Measurements from ENCODE around the gene RHOF. TPM values are rescaled to one million over a fixed set of nuclear protein-coding genes. Genes with fewer than 3 reads are reported as not detected.

Gene RHOF
- total and polyA plus RNA-seq, 2 donors (not counting 1 experiment from before 2014, with no cell fraction given) = 90.3 to 129 TPM

DNA sequence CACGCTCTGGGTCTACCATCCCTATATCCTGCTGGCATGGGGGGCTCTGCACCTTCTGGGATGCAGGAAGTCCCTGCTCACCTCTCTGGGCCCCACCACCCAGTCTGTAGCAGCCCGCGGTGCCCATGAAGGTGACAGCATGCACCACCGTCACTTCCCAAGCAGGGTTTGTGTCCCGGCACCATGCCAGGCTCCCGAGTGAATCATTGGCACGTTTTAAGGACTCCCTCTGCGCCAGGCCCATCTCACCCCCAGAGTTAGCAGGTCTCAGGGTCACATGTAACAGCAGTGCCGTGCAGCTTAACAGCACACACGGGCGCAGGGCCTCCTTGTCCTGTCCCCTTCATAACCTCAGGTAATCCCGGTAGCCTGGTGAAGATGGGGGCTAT, 30.2 kb upstream of the RHOF start:
- ATAC-seq (ENCODE audit: low read depth) = no peak
- POLR2A ChIA-PET = no interaction called here

DNA sequence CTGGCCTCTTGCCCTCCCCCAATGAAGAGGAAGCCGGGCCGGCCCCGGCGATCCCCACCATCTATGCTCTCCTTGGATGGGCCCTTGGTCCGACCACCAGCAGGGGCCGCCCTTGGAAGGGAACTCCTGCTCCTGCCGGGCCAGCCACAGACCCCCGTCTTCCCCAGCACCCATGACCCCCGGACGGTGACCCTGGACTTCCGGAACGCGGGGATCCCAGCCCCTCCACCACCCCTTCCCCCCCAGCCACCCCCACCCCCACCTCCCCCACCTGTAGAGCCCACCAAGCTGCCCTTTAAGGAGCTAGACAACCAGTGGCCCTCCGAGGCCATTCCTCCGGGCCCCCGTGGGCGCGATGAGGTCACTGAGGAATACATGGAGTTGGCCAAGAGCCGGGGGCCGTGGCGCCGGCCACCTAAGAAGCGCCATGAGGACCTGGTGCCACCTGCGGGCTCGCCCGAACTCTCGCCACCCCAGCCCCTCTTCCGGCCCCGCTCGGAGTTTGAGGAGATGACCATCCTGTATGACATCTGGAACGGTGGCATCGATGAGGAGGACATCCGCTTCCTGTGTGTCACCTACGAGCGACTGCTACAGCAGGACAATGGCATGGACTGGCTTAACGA, 29.7 kb upstream of the RHOF start:
- intact Hi-C loops (cut with micrococcal nuclease) = no loop called here
- Histone ChIP-seq H3K9me3 (ENCODE audit: control extremely low read depth in 1 of 3, control insufficient read depth in 2 of 3, insufficient read depth in 1 of 3, low read length in 2 of 3) (no peaks in the 10 kb centered on the region), H3K4me2 (replicated peaks; ENCODE audit: low read depth, low read length, poor library complexity, severe bottlenecking) (no peak overlapping the region), H2AFZ (ENCODE audit: insufficient read depth, low read depth, low read length, poor library complexity, severe bottlenecking) (no peak overlapping the region), H3K4me1 (ENCODE audit: control insufficient read depth in 2 of 2, insufficient read depth in 2 of 2, low read length in 2 of 2) (no peaks in the 10 kb centered on the region), H3K4me3 (ENCODE audit: control extremely low read depth in 1 of 5, extremely low read depth in 1 of 5, insufficient read depth in 1 of 5, low read depth in 2 of 5, low read length in 4 of 5) (no peak overlapping the region), H3K79me2 (ENCODE audit: control insufficient read depth, insufficient read depth, low read length) (peaks cover 38% of the 10 kb centered on the region), H3K27ac (ENCODE audit: low read length in 2 of 2) (no peak overlapping the region), H3K9ac (ENCODE audit: low read length) (no peak overlapping the region), H3K36me3 (replicated peaks in 1 of 2; ENCODE audit: control extremely low read depth in 1 of 2, control insufficient read depth in 1 of 2, extremely low read depth in 1 of 2, insufficient read depth in 2 of 2, low read length in 1 of 2) (peaks cover 1 to 76% of the 10 kb centered on the region in 2 experiments), H3K27me3 (replicated peaks in 1 of 4; ENCODE audit: control extremely low read depth in 1 of 4, control insufficient read depth in 3 of 4, insufficient read depth in 4 of 4, low read length in 3 of 4) (no peaks in the 10 kb centered on the region), H4K20me1 (ENCODE audit: control insufficient read depth, insufficient read depth, low read length, poor library complexity, severe bottlenecking) (peaks cover 60% of the 10 kb centered on the region)
- Mint-ChIP-seq H3K4me1 (no peaks in the 10 kb centered on the region), H3K27ac (no peak overlapping the region), H3K9me3 (ENCODE audit: insufficient read depth) (no peaks in the 10 kb centered on the region), H3K27me3 (no peaks in the 10 kb centered on the region), H3K4me3 (no peak overlapping the region)
- ChIA-PET POLR2A (no interaction called here), CTCF (interaction anchor here (3.5 kb wide), 1 partner anchor 12 kb away, joined by 16 read pairs; no protein-coding TSS in a partner anchor)
- no peak for TF ChIP-seq EZH2 (IDR thresholded peaks at IDR 0.05; ENCODE audit: borderline replicate concordance, insufficient read depth, low read depth, low read length, poor library complexity, severe bottlenecking)
- TF ChIP-seq, protein P1, sequence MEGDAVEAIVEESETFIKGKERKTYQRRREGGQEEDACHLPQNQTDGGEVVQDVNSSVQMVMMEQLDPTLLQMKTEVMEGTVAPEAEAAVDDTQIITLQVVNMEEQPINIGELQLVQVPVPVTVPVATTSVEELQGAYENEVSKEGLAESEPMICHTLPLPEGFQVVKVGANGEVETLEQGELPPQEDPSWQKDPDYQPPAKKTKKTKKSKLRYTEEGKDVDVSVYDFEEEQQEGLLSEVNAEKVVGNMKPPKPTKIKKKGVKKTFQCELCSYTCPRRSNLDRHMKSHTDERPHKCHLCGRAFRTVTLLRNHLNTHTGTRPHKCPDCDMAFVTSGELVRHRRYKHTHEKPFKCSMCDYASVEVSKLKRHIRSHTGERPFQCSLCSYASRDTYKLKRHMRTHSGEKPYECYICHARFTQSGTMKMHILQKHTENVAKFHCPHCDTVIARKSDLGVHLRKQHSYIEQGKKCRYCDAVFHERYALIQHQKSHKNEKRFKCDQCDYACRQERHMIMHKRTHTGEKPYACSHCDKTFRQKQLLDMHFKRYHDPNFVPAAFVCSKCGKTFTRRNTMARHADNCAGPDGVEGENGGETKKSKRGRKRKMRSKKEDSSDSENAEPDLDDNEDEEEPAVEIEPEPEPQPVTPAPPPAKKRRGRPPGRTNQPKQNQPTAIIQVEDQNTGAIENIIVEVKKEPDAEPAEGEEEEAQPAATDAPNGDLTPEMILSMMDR (IDR thresholded peaks at IDR 0.05) = no peak
- WGBS (ENCODE audit: insufficient coverage) = 94% methylated on average over 29 of the region's 36 CpGs
- no peak for ATAC-seq (ENCODE audit: low read depth)
- no peak for DNase-seq

More for the DNA sequence above, 30.2 kb upstream of the RHOF start:
- no peak for DNase-seq
- Mint-ChIP-seq H3K4me1 (no peaks in the 10 kb centered on the region), H3K27ac (no peak overlapping the region), H3K4me3 (no peak overlapping the region), H3K27me3 (no peaks in the 10 kb centered on the region), H3K9me3 (ENCODE audit: insufficient read depth) (no peaks in the 10 kb centered on the region)
- 87% methylated on average over 12 of the region's 12 CpGs for WGBS (ENCODE audit: insufficient coverage)
- TF ChIP-seq, protein P1 (IDR thresholded peaks at IDR 0.05) = no peak
- H3K36me3 ChIP-seq (replicated peaks in 1 of 2; ENCODE audit: control extremely low read depth in 1 of 2, control insufficient read depth in 1 of 2, extremely low read depth in 1 of 2, insufficient read depth in 2 of 2, low read length in 1 of 2) = peaks cover 1 to 81% of the 10 kb centered on the region in 2 experiments
- H3K4me1 ChIP-seq (ENCODE audit: control insufficient read depth in 2 of 2, insufficient read depth in 2 of 2, low read length in 2 of 2) = no peaks in the 10 kb centered on the region
- H3K27me3 ChIP-seq (replicated peaks in 1 of 4; ENCODE audit: control extremely low read depth in 1 of 4, control insufficient read depth in 3 of 4, insufficient read depth in 4 of 4, low read length in 3 of 4) = no peaks in the 10 kb centered on the region
- no peak overlapping the region for H2AFZ ChIP-seq (ENCODE audit: insufficient read depth, low read depth, low read length, poor library complexity, severe bottlenecking)
- H3K27ac ChIP-seq (ENCODE audit: low read length in 2 of 2) = no peak overlapping the region
- CTCF ChIA-PET = interaction anchor here (0.7 to 3.5 kb wide), 2 partner anchors 12 to 134 kb away, joined by 3 to 16 read pairs; no protein-coding TSS in a partner anchor
- intact Hi-C loops (cut with micrococcal nuclease) = no loop called here
- H4K20me1 ChIP-seq (ENCODE audit: control insufficient read depth, insufficient read depth, low read length, poor library complexity, severe bottlenecking) = peaks cover 62% of the 10 kb centered on the region
- H3K79me2 ChIP-seq (ENCODE audit: control insufficient read depth, insufficient read depth, low read length) = peaks cover 39% of the 10 kb centered on the region
- H3K9me3 ChIP-seq (ENCODE audit: control extremely low read depth in 1 of 3, control insufficient read depth in 2 of 3, insufficient read depth in 1 of 3, low read length in 2 of 3) = no peaks in the 10 kb centered on the region
- no peak overlapping the region for H3K4me2 ChIP-seq (replicated peaks; ENCODE audit: low read depth, low read length, poor library complexity, severe bottlenecking)
- H3K9ac ChIP-seq (ENCODE audit: low read length) = no peak overlapping the region
- no peak overlapping the region for H3K4me3 ChIP-seq (ENCODE audit: control extremely low read depth in 1 of 5, extremely low read depth in 1 of 5, insufficient read depth in 1 of 5, low read depth in 2 of 5, low read length in 4 of 5)
